NCI-H2107 treated with DMSO at 0.1 percent for 48 hours (cell line): ENCODE data around the gene NUP62.

Experiments
- DNase-seq: peaks from one replicate; lab custom pipeline; 2025; ENCODE audit not compliant: unreplicated experiment; lab: John Stamatoyannopoulos, UW

The NUP62 gene

DNA sequence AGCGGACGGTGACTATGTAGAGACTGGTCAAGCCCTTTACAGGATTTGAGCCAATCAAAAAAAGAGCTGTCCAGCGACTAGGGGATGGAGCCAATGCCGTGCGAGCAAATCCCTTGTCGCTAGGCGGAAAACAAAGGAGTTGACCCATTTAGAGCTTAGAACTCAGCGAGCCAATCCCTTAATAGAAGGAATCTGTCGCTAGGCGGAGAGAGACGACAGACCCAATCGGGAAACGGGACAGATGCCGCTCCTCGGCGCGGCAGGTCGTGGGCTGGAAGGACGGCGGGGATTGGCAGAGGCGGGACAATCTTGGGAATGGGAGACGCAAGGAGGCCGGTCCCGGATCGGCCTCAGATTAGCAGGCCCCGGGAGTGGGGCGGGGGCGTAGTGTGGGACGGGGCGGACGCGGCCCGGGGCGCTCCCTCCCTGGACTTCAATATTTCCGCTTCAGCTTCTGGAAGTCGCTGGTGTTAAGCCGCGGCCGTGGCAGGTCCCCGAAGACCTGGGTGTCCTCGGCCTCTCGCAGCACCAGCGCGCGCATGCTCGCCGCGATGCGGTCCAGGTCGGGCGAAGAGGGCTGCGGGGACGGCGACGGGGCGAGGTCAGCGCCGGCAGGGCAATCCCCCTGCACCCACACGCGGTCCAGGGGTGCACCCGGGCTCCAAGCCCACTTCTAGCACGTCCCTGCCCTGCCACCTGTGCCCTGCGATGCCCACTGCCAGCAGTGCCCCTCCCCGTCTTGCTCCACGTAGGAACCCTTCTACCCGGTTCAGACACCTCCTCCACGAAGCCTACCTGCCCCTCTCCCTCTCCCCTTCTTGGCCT is 59.6 kb downstream of the NUP62 start:
- DNase-seq = peak; percentile 99

- no peak for DNase-seq
Measured at GRCh38 chr19:49869009-49869483, 60.3 kb downstream of the NUP62 start.

DNA sequence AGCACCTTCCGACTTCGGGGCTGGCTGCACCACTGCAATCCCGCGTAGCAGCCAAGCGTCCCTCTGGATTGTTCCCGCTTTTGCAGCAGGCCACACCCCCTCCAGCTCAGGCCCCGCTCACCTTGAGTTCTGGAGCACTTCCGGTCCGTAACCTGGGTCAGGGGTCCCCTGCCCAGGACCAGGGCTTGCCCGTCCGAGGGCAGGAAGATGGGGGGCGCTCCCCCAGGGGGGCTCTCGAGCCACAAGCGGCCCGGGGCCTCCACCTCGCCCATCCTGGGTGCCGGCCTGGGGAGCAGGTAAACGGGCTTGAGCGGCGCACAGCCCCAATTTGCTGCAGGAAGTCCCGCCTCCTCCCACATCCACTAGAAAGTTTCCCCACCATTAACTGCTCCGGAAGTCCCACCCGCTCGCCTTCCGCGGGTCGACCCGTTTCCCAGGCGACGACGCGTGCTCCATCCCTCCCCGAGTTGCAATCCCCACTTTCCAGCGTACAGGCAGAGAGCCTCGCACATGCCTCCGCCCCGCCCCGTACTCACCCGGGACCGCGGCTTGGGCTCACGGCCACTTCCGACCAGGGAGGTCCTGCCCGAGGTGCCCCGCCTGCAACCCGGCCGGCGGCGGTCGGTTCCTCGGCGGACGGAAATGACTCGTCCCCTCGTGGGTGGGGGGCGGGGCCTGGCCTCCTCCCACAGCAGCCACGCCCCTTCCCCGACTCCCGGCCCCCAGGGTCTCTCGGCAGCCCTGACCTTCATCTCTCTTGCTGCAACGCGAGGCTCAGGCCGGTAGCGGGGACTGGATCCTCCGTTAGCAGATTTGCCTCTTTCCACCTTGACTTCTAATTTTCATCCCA is 62.1 kb downstream of the NUP62 start, which contains the start of gene PNKP:
Gene PNKP, minus strand, starts transcription at position 644 of the 850 bp plus-strand sequence. Its CDS starts 372 bp downstream, at position 272.
- DNase-seq = peak; percentile 73

GRCh38 chr19:49864890-49865289 is 64.4 kb downstream of the NUP62 start:
- DNase-seq = no peak

DNA sequence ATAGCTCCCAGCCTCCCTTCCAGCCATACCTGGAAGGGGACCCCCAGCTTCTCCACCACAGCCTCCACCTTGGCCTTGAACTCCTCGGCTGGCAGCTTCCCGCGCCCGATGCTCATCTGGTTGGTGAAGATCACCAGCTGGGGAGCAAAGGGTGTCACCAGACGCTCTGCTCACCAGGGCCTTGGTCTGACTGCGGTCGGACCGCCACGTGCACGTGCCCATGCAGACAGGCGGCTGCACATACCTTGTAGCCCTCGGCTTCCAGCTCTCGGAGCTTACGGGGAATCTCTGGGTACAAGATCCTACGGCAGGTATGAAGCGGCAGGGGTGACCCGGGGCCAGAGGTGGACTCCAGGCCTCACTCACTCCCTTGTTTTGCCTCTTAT is 65.4 kb downstream of the NUP62 start:
- no peak for DNase-seq

- no peak for DNase-seq
Measured at GRCh38 chr19:49863254-49863934, 65.9 kb downstream of the NUP62 start.

DNA sequence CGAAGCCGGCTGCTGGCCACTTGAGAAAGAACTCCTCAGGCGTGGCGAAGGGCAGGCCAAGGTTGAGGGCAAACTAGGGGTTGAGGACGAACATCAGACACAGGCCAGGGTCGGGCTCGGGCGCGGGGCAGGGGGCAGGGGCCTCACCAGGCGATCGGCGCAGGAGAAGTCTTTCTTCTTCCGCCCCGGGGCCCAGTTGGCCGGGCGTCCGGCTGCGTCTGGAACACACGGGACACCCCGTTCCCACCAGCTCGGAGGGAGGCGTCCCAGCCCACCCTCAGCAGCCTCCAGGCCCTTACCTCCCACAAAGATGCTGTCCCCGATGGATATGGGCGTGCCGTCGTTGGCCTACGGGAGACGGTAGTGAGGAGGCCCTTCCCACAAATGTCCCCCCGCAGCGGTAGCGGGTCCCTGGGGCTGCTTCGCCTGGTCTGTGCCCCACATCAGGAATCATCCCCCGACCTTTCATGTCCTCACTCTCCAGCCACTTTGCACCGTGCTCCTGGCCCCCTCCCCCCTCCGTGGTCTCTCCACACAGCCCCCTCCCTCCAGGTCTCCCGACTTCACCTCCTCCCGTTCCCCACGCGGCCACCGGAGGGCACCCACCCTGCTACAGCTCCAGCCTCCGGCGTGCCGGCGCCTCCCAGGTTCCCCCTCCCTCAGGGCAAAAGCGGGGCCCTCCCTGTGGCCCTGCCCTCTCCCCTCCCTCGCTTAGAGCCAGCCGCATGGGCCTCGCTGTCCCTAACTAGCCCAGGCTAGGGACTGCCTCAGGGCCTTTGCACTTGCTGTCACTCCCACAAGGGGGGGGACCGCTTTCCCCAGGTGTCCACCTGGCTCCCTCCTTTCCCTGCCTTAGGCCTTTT is 66.7 kb downstream of the NUP62 start:
- DNase-seq = no peak

DNA sequence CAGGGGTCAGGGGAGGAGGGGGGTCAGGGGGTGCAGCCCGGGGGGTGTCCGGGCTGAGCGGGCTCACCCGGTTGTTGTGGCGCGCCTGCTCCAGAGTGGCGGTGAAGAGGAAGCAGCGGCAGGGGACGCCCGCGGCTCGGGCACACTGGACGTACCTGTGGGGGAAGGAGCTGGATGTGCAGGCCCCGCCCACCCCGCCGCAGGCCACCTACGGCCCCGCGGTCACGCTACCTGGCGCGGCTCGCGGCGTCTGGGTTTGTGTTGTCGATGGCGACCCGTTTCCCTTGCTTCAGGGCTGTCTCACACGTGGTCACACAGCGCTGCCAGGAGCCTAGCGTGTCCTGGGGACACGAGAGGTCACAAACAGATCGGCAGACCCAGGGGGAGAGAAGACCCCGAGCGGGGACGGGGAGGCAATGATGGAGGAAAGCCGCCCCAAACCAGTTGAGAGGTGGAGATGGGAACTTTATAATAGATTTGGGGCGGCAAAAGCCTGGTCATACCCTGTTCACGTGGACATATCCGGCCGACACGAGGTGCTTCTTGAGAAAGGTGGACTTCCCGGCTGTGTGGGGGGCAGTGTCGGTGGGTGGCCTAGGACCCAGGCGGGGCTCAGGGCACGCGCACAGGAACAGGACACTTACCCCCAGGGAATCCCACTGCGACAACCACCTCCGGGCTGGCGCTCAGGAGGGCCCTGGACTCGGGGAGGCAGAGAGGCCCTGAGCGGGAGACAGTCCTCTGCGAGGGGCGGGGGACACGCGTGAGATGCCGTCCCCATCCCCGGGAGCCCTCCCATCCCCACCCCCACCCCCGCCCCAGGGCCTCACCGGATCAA is 67.5 kb downstream of the NUP62 start:
- DNase-seq = peak; percentile 39

DNA sequence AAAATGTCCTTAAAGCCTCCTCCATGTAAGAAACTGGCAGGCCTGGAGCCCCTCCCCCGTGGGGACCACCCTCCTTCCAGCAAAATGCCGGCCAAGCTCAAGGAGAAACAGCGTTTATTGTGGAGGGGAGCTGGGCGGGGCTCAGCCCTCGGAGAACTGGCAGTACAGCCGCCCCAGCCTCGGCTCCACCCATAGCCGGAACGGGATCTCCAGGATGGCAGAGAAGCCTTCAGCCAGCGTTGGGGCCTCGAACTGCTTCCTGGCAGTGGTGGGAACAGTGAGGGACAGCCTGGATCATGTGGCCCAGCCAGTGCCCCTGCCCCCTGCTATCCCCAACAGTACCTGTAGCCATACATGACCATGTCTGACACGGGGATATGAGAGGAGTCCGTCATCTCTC is 68.2 kb downstream of the NUP62 start:
- no peak for DNase-seq

GRCh38 chr19:49860336-49861102 is 68.8 kb downstream of the NUP62 start:
- DNase-seq = no peak

- DNase-seq = no peak
Measured at GRCh38 chr19:49859682-49860335, 69.5 kb downstream of the NUP62 start.

DNA sequence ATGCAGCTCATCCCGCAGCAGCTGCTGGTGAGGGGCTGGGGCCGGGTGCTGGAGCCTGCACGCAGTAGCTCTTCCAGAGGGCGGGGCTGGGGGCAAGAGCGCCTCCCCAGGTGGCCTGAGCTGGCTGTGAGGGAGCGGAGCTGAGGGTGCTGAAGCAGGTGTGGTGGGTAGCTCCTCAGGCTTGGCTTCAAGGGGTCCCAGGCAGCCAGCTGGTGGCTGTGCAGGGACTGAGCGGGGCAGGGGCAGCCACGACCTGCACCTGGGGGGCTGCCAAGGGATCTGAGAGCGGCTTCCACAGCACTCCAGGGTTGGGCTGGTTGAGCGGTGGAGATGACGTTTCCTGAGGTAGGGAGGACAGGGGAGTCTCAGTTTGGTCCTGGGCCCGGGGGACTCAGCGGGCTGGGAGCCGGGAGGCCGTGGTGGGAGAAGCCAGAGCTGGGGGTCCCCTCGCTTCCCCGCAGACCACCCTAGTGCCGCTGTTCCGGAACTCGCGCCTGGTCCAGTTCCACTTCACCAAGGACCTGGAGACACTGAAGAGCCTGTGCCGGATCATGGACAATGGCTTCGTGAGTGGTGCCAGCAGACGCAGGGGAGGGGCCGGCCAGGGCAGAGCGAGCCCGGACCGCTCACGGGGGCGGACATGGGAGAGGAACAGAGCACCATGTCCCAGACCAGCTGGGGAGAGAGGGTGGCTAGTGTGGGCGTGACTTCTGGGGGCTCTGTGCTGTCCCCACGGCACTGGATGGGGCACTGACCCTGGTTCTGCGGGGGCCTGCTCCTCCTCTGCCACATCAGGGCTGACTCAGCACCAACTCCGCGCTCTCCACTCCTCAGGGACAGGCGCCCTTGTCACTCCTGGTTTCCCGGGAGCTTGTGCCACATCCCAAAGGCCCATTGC is 71.0 kb downstream of the NUP62 start:
- DNase-seq = no peak

DNA sequence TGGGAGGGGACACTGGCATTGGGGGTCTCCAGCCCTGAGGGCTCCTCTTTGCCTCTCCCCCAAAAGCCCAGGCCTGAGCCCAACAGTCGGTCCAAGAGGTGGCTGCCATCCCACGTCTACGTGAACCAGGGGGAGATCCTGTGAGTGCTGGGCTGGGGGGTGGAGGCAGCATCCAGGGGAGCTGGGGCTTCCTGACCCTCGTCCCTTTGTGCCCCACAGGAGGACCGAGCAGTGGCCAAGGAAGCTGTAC is 71.5 kb downstream of the NUP62 start:
- no peak for DNase-seq

DNA sequence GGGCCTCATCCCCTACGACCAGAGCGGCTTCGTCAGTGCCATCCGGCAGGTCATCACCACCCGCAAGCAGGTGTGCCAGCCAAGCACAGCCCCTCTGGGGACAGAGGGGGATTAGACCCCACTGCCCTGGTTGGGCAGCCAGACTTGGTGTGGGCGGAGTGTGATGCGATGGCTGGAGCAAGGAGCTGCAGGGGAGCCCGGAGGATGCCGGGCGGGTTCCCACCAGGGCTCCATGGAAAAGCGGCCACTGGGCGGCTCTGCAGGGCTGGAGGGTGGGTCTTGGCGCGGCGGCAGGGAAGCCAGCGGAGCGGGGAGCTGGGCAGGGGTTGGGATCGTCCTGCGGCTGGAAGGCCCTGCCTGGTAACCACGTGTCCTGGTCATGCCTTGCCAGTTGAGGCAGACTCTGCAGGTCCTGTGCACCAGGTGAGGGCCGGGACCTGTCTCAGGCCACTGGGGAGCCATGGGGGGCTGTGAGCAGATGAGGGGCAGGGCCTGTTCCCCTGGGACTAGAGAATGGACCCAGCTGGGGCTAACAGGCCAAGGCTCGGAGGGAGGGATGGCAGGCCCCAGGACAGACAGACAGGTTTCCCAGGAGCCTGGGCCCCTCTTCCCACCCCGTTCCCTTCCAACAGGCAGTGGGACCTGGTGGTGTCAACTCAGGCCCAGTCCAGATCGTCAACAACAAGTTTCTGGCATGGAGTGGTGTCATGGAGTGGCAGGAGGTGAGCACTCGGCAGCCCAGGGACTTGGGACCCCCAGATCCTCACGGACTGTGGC is 72.1 kb downstream of the NUP62 start:
- DNase-seq = no peak
